SK-N-SH (cell line): Measurements from ENCODE around the gene NUDT1. TPM values are rescaled to one million over a fixed set of nuclear protein-coding genes. Genes with fewer than 3 reads are reported as not detected.

ENCODE experiments used
- CTCF ChIA-PET: fragments of 300-600, 350-600 bp; formaldehyde crosslinking; extraction: SDS; loops from one replicate; lab custom pipeline; 2021; lab: Yijun Ruan, JAX
- POLR2A ChIA-PET: fragments of 350-600 bp; sonication (Branson Sonifier 250); formaldehyde crosslinking; extraction: SDS; loops from one replicate; lab custom pipeline; 2020; ENCODE audit warnings: antibody characterized with exemption, inconsistent platforms; lab: Yijun Ruan, JAX
- DNase-seq: peaks from one replicate; pipeline ENCODE4 v3.0.0; 2012
- H2AFZ ChIP-seq: fragments of 200-600 bp; sonication (generic); 2 replicates; pipeline ENCODE4 v1.8.1; 2016; ENCODE audit warnings: antibody characterized with exemption, mild to moderate bottlenecking, low read depth
- H3F3A ChIP-seq: fragments of 200-600 bp; sonication (generic); replicated peaks from 2 replicates; pipeline ENCODE3; 2016; ENCODE audit warnings: antibody characterized with exemption, mild to moderate bottlenecking; ENCODE audit not compliant: insufficient read depth
- H3K27ac ChIP-seq, 2 experiments: fragments of 200-500 bp in 1 of 2; fragments of 200-600 bp in 1 of 2; sonication (Bioruptor generic) in 1 of 2; sonication (generic), shearing (Covaris generic) in 1 of 2; 2 replicates each; pipeline versions ENCODE4 v1.5.1 to v1.6.1; 2014 to 2016; ENCODE audit warnings: low read depth in 2 of 2, inconsistent platforms in 1 of 2, low read length in 1 of 2, mild to moderate bottlenecking in 1 of 2, mixed read lengths in 1 of 2
- H3K27me3 ChIP-seq: fragments of 200-600 bp; sonication (generic), shearing (Covaris generic); 2 replicates; pipeline ENCODE4 v1.6.1; 2016; ENCODE audit warnings: mixed run types; ENCODE audit not compliant: insufficient read depth
- H3K36me3 ChIP-seq, 2 experiments: fragments of 200-500 bp in 1 of 2; fragments of 200-600 bp in 1 of 2; sonication (Bioruptor generic) in 1 of 2; sonication (generic) in 1 of 2; replicated peaks in 1 of 2; 2 replicates each; pipeline versions ENCODE3 to v1.5.1; 2014 to 2016; ENCODE audit warnings: low read length in 1 of 2, mild to moderate bottlenecking in 1 of 2; ENCODE audit not compliant: insufficient read depth in 2 of 2, control insufficient read depth in 1 of 2
- H3K4me1 ChIP-seq, 2 experiments: fragments of 200-500 bp in 1 of 2; fragments of 200-600 bp in 1 of 2; sonication (Bioruptor generic) in 1 of 2; sonication (generic), shearing (Covaris generic) in 1 of 2; 2 replicates each; pipeline versions ENCODE4 v1.5.1 to v1.6.1; 2014 to 2016; ENCODE audit warnings: low read depth in 1 of 2, low read length in 1 of 2, mixed run types in 1 of 2; ENCODE audit not compliant: insufficient read depth in 2 of 2, control insufficient read depth in 1 of 2
- H3K4me2 ChIP-seq: fragments of 200-600 bp; sonication (generic), shearing (Covaris generic); 2 replicates; pipeline ENCODE4 v1.6.1; 2017; ENCODE audit warnings: mixed run types
- H3K4me3 ChIP-seq, 2 experiments: fragments of 200-500 bp in 1 of 2; fragments of 200-600 bp in 1 of 2; sonication (Bioruptor generic) in 1 of 2; sonication (generic), shearing (Covaris generic) in 1 of 2; 2 replicates each; pipeline versions ENCODE4 v1.5.1 to v1.8.1; 2014 to 2016; ENCODE audit warnings: low read depth in 2 of 2, inconsistent platforms in 1 of 2, low read length in 1 of 2, mild to moderate bottlenecking in 1 of 2, mixed read lengths in 1 of 2, moderate library complexity in 1 of 2
- H3K79me2 ChIP-seq: fragments of 200-600 bp; sonication (generic); 2 replicates; pipeline ENCODE4 v1.8.1; 2017; ENCODE audit warnings: mild to moderate bottlenecking; ENCODE audit not compliant: insufficient read depth
- H3K9ac ChIP-seq: fragments of 200-600 bp; sonication (generic); 2 replicates; pipeline ENCODE4 v1.6.1; 2017; ENCODE audit warnings: mixed run types
- H3K9me2 ChIP-seq: fragments of 200-600 bp; sonication (generic); 2 replicates; pipeline ENCODE4 v1.6.1; 2017; ENCODE audit warnings: mixed run types
- H3K9me3 ChIP-seq: fragments of 200-600 bp; sonication (generic); 2 replicates; pipeline ENCODE4 v1.6.1; 2017; ENCODE audit warnings: mixed run types, mild to moderate bottlenecking, moderate library complexity
- H4K20me1 ChIP-seq: fragments of 200-600 bp; sonication (generic); 2 replicates; pipeline ENCODE4 v1.6.1; 2017; ENCODE audit warnings: mild to moderate bottlenecking, mixed run types; ENCODE audit not compliant: insufficient read depth
- ELF1 ChIP-seq: IDR thresholded peaks from 2 replicates; pipeline ENCODE4 v1.4.0; 2012
- EZH2phosphoT487 ChIP-seq: fragments of 200-600 bp; sonication (generic); IDR thresholded peaks from 2 replicates; pipeline ENCODE4 v1.6.1; 2017; ENCODE audit warnings: low read depth, mixed run types, mild to moderate bottlenecking, antibody characterized with exemption, moderate library complexity, borderline replicate concordance
- FOSL2 ChIP-seq: IDR thresholded peaks from 2 replicates; pipeline ENCODE4 v1.4.0; 2012; ENCODE audit warnings: low read depth, mild to moderate bottlenecking, moderate library complexity, borderline replicate concordance
- FOXM1 ChIP-seq: IDR thresholded peaks from 2 replicates; pipeline ENCODE4 v1.4.0; 2012; ENCODE audit warnings: low read depth, mild to moderate bottlenecking
- IRF3 ChIP-seq: fragments of 150-350 bp; IDR thresholded peaks from 2 replicates; pipeline ENCODE4 v1.6.1; 2016; ENCODE audit warnings: mild to moderate bottlenecking, low read depth, low read length
- JUND ChIP-seq: IDR thresholded peaks from 2 replicates; pipeline ENCODE4 v1.4.0; 2012
- MXI1 ChIP-seq: IDR thresholded peaks from 2 replicates; pipeline ENCODE4 v1.6.1; 2012; ENCODE audit warnings: mild to moderate bottlenecking, low read depth, low read length, improper control_type of control experiment
- POLR2AphosphoS5 ChIP-seq: IDR thresholded peaks from 2 replicates; pipeline ENCODE4 v1.6.1; 2012; ENCODE audit warnings: low read depth, low read length
- RAD21 ChIP-seq: IDR thresholded peaks from 2 replicates; pipeline ENCODE4 v1.6.1; 2012; ENCODE audit warnings: mild to moderate bottlenecking, low read length
- REST ChIP-seq: IDR thresholded peaks from 2 replicates; pipeline ENCODE4 v1.6.1; 2012; ENCODE audit warnings: mild to moderate bottlenecking, low read depth, low read length, moderate library complexity
- SMC3 ChIP-seq: IDR thresholded peaks from 2 replicates; pipeline ENCODE4 v1.6.1; 2012; ENCODE audit warnings: low read depth, low read length, improper control_type of control experiment
- TAF1 ChIP-seq: IDR thresholded peaks from 2 replicates; pipeline ENCODE4 v1.6.1; 2012; ENCODE audit warnings: low read depth, mild to moderate bottlenecking, low read length, moderate library complexity, borderline replicate concordance
- YY1 ChIP-seq: IDR thresholded peaks from 2 replicates; pipeline ENCODE4 v1.4.0; 2012; ENCODE audit warnings: low read depth, mild to moderate bottlenecking
- WGBS: methylation state at CpG from one replicate; pipeline ENCODE4 v1.1.6; 2017; ENCODE audit warnings: low lambda C conversion rate; 5-methylcytosine and 5-hydroxymethylcytosine counted together
- polyA plus RNA-seq, 3 experiments: library from polyadenylated mRNA; depleted of rRNA; stranded (reverse); fragments of >200 nt; gene quantifications; 2 replicates each; pipeline ENCODE4 v1.2.3, GENCODE V29; 2012

The NUDT1 gene
- polyA plus RNA-seq, 1 of the 3 experiments (the other 2 are of a cell fraction): 98.1 TPM

GRCh38 chr7:2224491-2224928 lies 17.5 kb upstream of the NUDT1 start:
- H3F3A ChIP-seq: no peaks in the 10 kb centered on the region
- no peaks in the 10 kb centered on the region for H3K27me3 ChIP-seq
- H2AFZ ChIP-seq: no peak overlapping the region
- DNase-seq: no peak
- no peak overlapping the region for H3K27ac ChIP-seq
- no peak overlapping the region for H3K4me2 ChIP-seq
- no peaks in the 10 kb centered on the region for H3K9me3 ChIP-seq
- TF ChIP-seq EZH2phosphoT487: no peak
- no peak for TF ChIP-seq RAD21
- no peak for TF ChIP-seq FOSL2
- no peak for TF ChIP-seq POLR2AphosphoS5
- TF ChIP-seq MXI1: no peak
- no peak for TF ChIP-seq REST
- TF ChIP-seq JUND: no peak
- TF ChIP-seq ELF1: no peak
- no peak for TF ChIP-seq YY1
- no peak for TF ChIP-seq FOXM1
- no peak for TF ChIP-seq IRF3
- 95% methylated on average over 13 of the region's 13 CpGs for WGBS
- H3K4me1 ChIP-seq: peaks cover 0 to 11% of the 10 kb centered on the region in 2 experiments; a peak in 1 of 4 replicates
- CTCF ChIA-PET: interaction anchor here (2.7 kb wide), 1 partner anchor 15 kb away, joined by 10 read pairs; no protein-coding TSS in a partner anchor
- H3K4me3 ChIP-seq: no peak overlapping the region
- H3K9ac ChIP-seq: no peak overlapping the region
- no peaks in the 10 kb centered on the region for H3K9me2 ChIP-seq
- H3K79me2 ChIP-seq: peaks cover 61% of the 10 kb centered on the region
- peaks cover 33 to 55% of the 10 kb centered on the region in 2 experiments for H3K36me3 ChIP-seq
- POLR2A ChIA-PET: no interaction called here
- H4K20me1 ChIP-seq: peaks cover 15% of the 10 kb centered on the region; the same call in 1 of the 2 replicates

- no peak overlapping the region for H3K4me2 ChIP-seq
- H3K36me3 ChIP-seq: peaks cover 36 to 59% of the 10 kb centered on the region in 2 experiments
- peaks cover 64% of the 10 kb centered on the region for H3K79me2 ChIP-seq
- no peak overlapping the region for H3K4me3 ChIP-seq
- H3K4me1 ChIP-seq: peaks cover 0 to 15% of the 10 kb centered on the region in 2 experiments; a peak in 1 of 4 replicates
- H2AFZ ChIP-seq: no peak overlapping the region
- H3K9me3 ChIP-seq: no peaks in the 10 kb centered on the region
- no peak overlapping the region for H3K9ac ChIP-seq
- H3K27me3 ChIP-seq: no peaks in the 10 kb centered on the region
- no peak overlapping the region for H3K27ac ChIP-seq
- H3K9me2 ChIP-seq: no peaks in the 10 kb centered on the region
- 92% methylated on average over 4 of the region's 4 CpGs for WGBS
- no peaks in the 10 kb centered on the region for H3F3A ChIP-seq
- CTCF ChIA-PET: interaction anchor here (0.7 to 1.3 kb wide), 2 partner anchors 9 to 16 kb away, joined by 3 to 4 read pairs; no protein-coding TSS in a partner anchor
- TF ChIP-seq SMC3: no peak
- TF ChIP-seq TAF1: no peak
- no peak for TF ChIP-seq FOSL2
- H4K20me1 ChIP-seq: peaks cover 12% of the 10 kb centered on the region; the same call in 1 of the 2 replicates
- POLR2A ChIA-PET: no interaction called here
- no peak for DNase-seq
These were observed 17.1 kb upstream of the NUDT1 start for GRCh38 chr7:2224934-2225333.
